Osteocyte (in vitro differentiated cells): ENCODE results near the gene ADAMTSL2. TPM values are rescaled to one million over a fixed set of nuclear protein-coding genes. Genes with fewer than 3 reads are reported as not detected.

Experiments
- DNase-seq: peaks from one replicate; pipeline ENCODE4 v3.0.0; 2021; ENCODE audit warnings: mixed read lengths; ENCODE audit not compliant: unreplicated experiment; ENCODE audit errors: extremely low spot score
- H3K27ac Mint-ChIP-seq: one replicate; pipeline ENCODE4 v1.8.0; 2021; ENCODE audit warnings: mild to moderate bottlenecking, mixed read lengths; ENCODE audit not compliant: unreplicated experiment
- H3K27me3 Mint-ChIP-seq: one replicate; pipeline ENCODE4 v1.8.0; 2021; ENCODE audit warnings: mixed read lengths; ENCODE audit not compliant: unreplicated experiment
- H3K36me3 Mint-ChIP-seq: one replicate; pipeline ENCODE4 v1.8.0; 2021; ENCODE audit warnings: mixed read lengths; ENCODE audit not compliant: unreplicated experiment
- H3K4me1 Mint-ChIP-seq: one replicate; pipeline ENCODE4 v1.8.0; 2021; ENCODE audit warnings: mixed read lengths; ENCODE audit not compliant: unreplicated experiment
- H3K4me3 Mint-ChIP-seq: one replicate; pipeline ENCODE4 v1.8.0; 2021; ENCODE audit warnings: mild to moderate bottlenecking, moderate library complexity, mixed read lengths; ENCODE audit not compliant: unreplicated experiment
- H3K9me3 Mint-ChIP-seq: one replicate; pipeline ENCODE4 v1.8.0; 2021; ENCODE audit warnings: mixed read lengths; ENCODE audit not compliant: unreplicated experiment
- total RNA-seq: library from RNA; stranded (reverse); gene quantifications from 2 replicates; pipeline ENCODE4 v1.2.1, GENCODE V29; 2021
- TF ChIP-seq, protein P1 (sequence below): fragments of 200-600 bp; sonication (generic); IDR thresholded peaks from 2 replicates; pipeline ENCODE4 v1.5.0; 2021; ENCODE audit warnings: antibody characterized with exemption, mild to moderate bottlenecking, moderate library complexity

The ADAMTSL2 gene
- total RNA-seq, 1 donor from 2014 or later: 0.11 TPM

DNA sequence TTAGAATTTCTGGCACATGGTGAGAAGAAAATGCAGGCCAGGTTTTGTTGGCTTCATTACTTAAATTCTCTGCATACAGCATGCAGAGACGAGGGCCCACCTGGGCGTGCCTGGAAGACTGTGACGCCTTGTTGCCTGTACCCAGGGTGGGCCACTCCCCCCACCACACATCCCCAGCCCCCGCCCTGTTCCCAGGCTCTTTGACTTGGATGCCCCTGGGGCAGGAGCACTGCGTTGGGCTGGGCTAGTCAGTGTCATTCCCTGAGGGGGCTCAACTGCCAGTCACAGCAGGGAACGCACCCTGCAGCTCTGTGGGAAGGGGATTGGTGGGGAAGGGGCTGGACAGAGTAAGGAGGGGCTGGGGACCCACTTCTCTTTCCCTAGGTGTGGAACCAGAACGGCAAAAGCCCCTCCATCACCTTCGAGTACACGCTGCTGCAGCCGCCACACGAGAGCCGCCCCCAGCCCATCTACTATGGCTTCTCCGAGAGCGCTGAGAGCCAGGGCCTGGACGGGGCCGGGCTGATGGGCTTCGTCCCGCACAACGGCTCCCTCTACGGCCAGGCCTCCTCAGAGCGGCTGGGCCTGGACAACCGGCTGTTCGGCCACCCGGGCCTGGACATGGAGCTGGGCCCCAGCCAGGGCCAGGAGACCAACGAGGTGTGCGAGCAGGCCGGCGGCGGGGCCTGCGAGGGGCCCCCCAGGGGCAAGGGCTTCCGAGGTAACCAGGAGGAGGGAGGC lies 19.6 kb downstream of the ADAMTSL2 start:
- no peak for DNase-seq
- Mint-ChIP-seq H3K4me1 (peaks cover 15% of the 10 kb centered on the region), H3K9me3 (no peaks in the 10 kb centered on the region), H3K4me3 (no peak overlapping the region), H3K36me3 (no peaks in the 10 kb centered on the region), H3K27me3 (peaks cover 17% of the 10 kb centered on the region), H3K27ac (no peak overlapping the region)
- TF ChIP-seq, protein P1, sequence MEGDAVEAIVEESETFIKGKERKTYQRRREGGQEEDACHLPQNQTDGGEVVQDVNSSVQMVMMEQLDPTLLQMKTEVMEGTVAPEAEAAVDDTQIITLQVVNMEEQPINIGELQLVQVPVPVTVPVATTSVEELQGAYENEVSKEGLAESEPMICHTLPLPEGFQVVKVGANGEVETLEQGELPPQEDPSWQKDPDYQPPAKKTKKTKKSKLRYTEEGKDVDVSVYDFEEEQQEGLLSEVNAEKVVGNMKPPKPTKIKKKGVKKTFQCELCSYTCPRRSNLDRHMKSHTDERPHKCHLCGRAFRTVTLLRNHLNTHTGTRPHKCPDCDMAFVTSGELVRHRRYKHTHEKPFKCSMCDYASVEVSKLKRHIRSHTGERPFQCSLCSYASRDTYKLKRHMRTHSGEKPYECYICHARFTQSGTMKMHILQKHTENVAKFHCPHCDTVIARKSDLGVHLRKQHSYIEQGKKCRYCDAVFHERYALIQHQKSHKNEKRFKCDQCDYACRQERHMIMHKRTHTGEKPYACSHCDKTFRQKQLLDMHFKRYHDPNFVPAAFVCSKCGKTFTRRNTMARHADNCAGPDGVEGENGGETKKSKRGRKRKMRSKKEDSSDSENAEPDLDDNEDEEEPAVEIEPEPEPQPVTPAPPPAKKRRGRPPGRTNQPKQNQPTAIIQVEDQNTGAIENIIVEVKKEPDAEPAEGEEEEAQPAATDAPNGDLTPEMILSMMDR: no peak

DNA sequence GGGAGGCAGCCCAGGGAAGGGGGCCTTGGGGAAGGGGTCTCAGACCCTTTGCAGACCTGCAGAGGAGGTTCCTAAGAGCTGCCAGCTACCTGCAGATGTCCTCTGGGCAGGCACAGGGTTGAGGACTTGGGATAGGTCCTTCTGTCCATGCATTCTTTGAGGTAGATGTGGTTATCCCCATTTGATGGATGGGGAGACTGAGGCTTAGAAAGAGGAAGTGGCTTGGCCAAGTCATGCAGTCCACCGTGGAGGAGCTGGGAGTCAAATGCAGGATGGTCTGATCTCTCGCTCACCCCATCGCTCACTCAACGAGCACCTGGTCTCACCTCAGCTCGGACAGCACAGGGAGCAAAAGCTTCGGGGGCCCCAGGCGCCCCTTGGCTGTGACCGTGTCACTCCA lies 20.2 kb downstream of the ADAMTSL2 start:
- H3K4me3 Mint-ChIP-seq: no peak overlapping the region
- no peaks in the 10 kb centered on the region for H3K9me3 Mint-ChIP-seq
- TF ChIP-seq, protein P1: no peak
- no peak for DNase-seq
- no peaks in the 10 kb centered on the region for H3K36me3 Mint-ChIP-seq
- peaks cover 16% of the 10 kb centered on the region for H3K4me1 Mint-ChIP-seq
- peaks cover 17% of the 10 kb centered on the region for H3K27me3 Mint-ChIP-seq
- no peak overlapping the region for H3K27ac Mint-ChIP-seq

GRCh38 chr9:133556354-133556753 lies 21.9 kb downstream of the ADAMTSL2 start:
- peaks cover 17% of the 10 kb centered on the region for H3K4me1 Mint-ChIP-seq
- no peak overlapping the region for H3K27ac Mint-ChIP-seq
- no peak for DNase-seq
- H3K36me3 Mint-ChIP-seq: no peaks in the 10 kb centered on the region
- H3K27me3 Mint-ChIP-seq: peaks cover 7% of the 10 kb centered on the region
- TF ChIP-seq, protein P1: no peak
- H3K4me3 Mint-ChIP-seq: no peak overlapping the region
- H3K9me3 Mint-ChIP-seq: no peaks in the 10 kb centered on the region

- H3K4me3 Mint-ChIP-seq: no peak overlapping the region
These were observed 23.1 kb downstream of the ADAMTSL2 start for GRCh38 chr9:133557581-133557980.

More at GRCh38 chr9:133557581-133557980, 23.1 kb downstream of the ADAMTSL2 start:
- H3K36me3 Mint-ChIP-seq: no peaks in the 10 kb centered on the region
- H3K27me3 Mint-ChIP-seq: no peaks in the 10 kb centered on the region
- H3K27ac Mint-ChIP-seq: no peak overlapping the region
- TF ChIP-seq, protein P1: no peak
- no peak for DNase-seq
- H3K9me3 Mint-ChIP-seq: no peaks in the 10 kb centered on the region
- H3K4me1 Mint-ChIP-seq: peaks cover 17% of the 10 kb centered on the region
